Measurements from ENCODE around the gene NR3C2. TPM values are rescaled to one million over a fixed set of nuclear protein-coding genes. Genes with fewer than 3 reads are reported as not detected.

NR3C2 gene
- total and polyA plus RNA-seq, 4 donors, result 2.8 to 43.9 (median 11.5) TPM

DNA sequence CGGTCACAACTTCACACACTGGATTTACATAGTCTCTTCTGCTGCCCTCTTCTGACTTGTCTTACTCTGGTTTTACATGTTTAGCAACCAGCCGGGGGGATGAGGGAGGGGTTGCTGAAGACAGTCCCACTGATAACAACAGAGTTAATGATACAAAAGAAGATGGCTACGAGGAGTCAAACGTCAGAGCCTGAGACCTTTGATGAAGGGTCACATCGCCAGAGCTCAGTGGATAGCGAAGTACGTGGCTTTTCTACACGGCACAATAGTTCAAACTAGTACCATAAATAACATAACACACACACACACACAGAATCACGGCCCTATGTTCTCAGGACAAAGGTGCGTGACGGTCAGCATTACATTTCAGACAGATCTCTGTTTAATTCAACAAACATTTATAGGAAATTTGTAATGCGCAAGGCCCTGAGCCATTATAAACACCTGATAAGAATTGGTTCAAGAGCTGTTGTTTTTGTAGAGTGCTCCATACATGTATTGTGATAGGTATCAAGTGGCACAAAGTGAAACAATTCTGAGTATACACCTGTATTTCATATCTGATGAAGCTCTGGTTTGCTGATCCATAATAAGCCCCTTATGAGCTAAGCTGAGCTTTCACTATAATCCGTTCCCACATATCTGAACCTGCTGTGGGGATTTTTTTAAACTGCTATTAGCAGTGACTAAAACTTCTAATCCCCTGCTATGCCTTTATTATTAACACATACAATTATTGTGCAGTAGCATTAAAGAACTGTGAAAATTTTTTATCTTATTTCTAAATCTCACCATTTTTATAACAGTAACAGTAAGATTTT is 100.0 kb downstream of the NR3C2 start:
- ATAC-seq (ENCODE audit: insufficient read depth, low FRiP score) (no peak), DNase-seq (no peak)
- no peak overlapping the region for H3K4me3 ChIP-seq
- peak overlapping the region; percentile 32 to 33 for H3K27ac ChIP-seq (ENCODE audit: low read depth in 1 of 2, low read length in 1 of 2)
- H3K27me3 ChIP-seq (ENCODE audit: control insufficient read depth in 3 of 3, insufficient read depth in 3 of 3, low read length in 2 of 3), result no peaks in the 10 kb centered on the region
- no peaks in the 10 kb centered on the region for H3K36me3 ChIP-seq (ENCODE audit: control insufficient read depth in 4 of 4, insufficient read depth in 4 of 4, low read length in 4 of 4)
- no peaks in the 10 kb centered on the region for H3K9me3 ChIP-seq (ENCODE audit: control insufficient read depth in 4 of 4, insufficient read depth in 3 of 4, low read length in 3 of 4)
- H3K9ac ChIP-seq (ENCODE audit: insufficient read depth in 1 of 2, low read length in 2 of 2), result no peak overlapping the region
- peaks cover 0 to 14% (median 9%) of the 10 kb centered on the region in 5 donors for H3K4me1 ChIP-seq (ENCODE audit: control insufficient read depth in 5 of 5, insufficient read depth in 5 of 5, low read length in 5 of 5)
- WGBS, 2 donors, result 53 to 73% methylated on average over 13 of the region's 13 CpGs
- TF ChIP-seq, protein P1, sequence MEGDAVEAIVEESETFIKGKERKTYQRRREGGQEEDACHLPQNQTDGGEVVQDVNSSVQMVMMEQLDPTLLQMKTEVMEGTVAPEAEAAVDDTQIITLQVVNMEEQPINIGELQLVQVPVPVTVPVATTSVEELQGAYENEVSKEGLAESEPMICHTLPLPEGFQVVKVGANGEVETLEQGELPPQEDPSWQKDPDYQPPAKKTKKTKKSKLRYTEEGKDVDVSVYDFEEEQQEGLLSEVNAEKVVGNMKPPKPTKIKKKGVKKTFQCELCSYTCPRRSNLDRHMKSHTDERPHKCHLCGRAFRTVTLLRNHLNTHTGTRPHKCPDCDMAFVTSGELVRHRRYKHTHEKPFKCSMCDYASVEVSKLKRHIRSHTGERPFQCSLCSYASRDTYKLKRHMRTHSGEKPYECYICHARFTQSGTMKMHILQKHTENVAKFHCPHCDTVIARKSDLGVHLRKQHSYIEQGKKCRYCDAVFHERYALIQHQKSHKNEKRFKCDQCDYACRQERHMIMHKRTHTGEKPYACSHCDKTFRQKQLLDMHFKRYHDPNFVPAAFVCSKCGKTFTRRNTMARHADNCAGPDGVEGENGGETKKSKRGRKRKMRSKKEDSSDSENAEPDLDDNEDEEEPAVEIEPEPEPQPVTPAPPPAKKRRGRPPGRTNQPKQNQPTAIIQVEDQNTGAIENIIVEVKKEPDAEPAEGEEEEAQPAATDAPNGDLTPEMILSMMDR (IDR thresholded peaks at IDR 0.05; ENCODE audit: control extremely low read depth, extremely low read depth), result no peak

DNA sequence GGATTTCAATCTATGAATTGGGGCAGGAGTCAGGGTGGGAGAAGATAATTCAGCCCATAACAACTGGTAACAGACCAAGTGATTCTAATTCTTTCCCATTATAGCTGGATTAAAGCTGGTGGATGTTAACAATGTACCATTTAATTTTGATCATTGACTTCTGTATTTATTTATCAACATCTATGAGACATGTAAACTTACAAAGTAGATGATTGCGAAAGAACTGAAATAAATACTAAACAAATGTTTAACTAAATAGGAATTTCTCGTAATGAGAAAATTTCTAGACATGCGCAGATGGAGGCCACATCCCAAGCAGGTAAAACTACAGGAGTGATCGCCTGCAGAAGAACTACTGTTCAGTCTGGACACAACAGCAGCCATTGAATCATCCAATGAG is 107.1 kb downstream of the NR3C2 start:
- Histone ChIP-seq H3K27ac (ENCODE audit: low read depth in 1 of 2, low read length in 1 of 2) (no peak overlapping the region), H3K9ac (ENCODE audit: insufficient read depth in 1 of 2, low read length in 2 of 2) (no peak overlapping the region)
- 89 to 96% methylated on average over 4 of the region's 4 CpGs for WGBS, 2 donors

DNA sequence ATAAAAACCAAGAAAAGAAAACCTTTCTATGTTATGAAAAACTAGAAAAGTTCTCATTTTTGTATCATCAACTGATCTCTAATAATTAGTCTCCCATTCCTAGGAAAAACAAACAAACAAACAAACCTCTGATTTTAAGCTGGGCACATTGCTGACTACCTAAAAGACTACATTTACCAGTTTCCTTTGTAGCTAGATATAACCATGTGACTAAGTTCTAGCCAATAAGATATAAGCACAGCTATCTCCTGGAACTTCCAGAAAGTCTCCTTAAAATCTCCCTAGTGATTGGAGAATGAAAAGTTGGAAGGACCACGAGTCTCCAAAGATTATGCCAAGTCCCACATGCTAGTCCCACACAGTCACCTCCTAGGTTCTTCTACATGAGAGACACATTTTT is 108.9 kb downstream of the NR3C2 start:
- no peaks in the 10 kb centered on the region for H3K27me3 ChIP-seq (ENCODE audit: control insufficient read depth in 3 of 3, insufficient read depth in 3 of 3, low read length in 2 of 3)
- no peaks in the 10 kb centered on the region for H3K36me3 ChIP-seq (ENCODE audit: control insufficient read depth in 4 of 4, insufficient read depth in 4 of 4, low read length in 4 of 4)
- peaks cover 0 to 12% (median 0%) of the 10 kb centered on the region in 5 donors for H3K4me1 ChIP-seq (ENCODE audit: control insufficient read depth in 5 of 5, insufficient read depth in 5 of 5, low read length in 5 of 5)
- no peak for ATAC-seq (ENCODE audit: insufficient read depth, low FRiP score)
- no peaks in the 10 kb centered on the region for H3K9me3 ChIP-seq (ENCODE audit: control insufficient read depth in 4 of 4, insufficient read depth in 3 of 4, low read length in 3 of 4)
- H3K27ac ChIP-seq (ENCODE audit: low read depth in 1 of 2, low read length in 1 of 2), result no peak overlapping the region
- H3K4me3 ChIP-seq, result no peak overlapping the region
- TF ChIP-seq, protein P1 (IDR thresholded peaks at IDR 0.05; ENCODE audit: control extremely low read depth, extremely low read depth), result no peak
- H3K9ac ChIP-seq (ENCODE audit: insufficient read depth in 1 of 2, low read length in 2 of 2), result no peak overlapping the region
- WGBS, 2 donors, result 86 to 94% methylated on average over 1 of the region's 1 CpG
- no peak for DNase-seq

More for the DNA sequence above, 107.1 kb downstream of the NR3C2 start:
- ATAC-seq (ENCODE audit: insufficient read depth, low FRiP score), result no peak
- H3K4me1 ChIP-seq (ENCODE audit: control insufficient read depth in 5 of 5, insufficient read depth in 5 of 5, low read length in 5 of 5), result peaks cover 0 to 2% (median 0%) of the 10 kb centered on the region in 5 donors
- no peak overlapping the region for H3K4me3 ChIP-seq
- TF ChIP-seq, protein P1 (IDR thresholded peaks at IDR 0.05; ENCODE audit: control extremely low read depth, extremely low read depth), result no peak
- no peaks in the 10 kb centered on the region for H3K27me3 ChIP-seq (ENCODE audit: control insufficient read depth in 3 of 3, insufficient read depth in 3 of 3, low read length in 2 of 3)
- H3K9me3 ChIP-seq (ENCODE audit: control insufficient read depth in 4 of 4, insufficient read depth in 3 of 4, low read length in 3 of 4), result no peaks in the 10 kb centered on the region
- DNase-seq, result no peak
- no peaks in the 10 kb centered on the region for H3K36me3 ChIP-seq (ENCODE audit: control insufficient read depth in 4 of 4, insufficient read depth in 4 of 4, low read length in 4 of 4)

Measured in lung (tissue), 12 donors.